Mesendoderm (in vitro differentiated cells): ENCODE results near the gene PLA2G1B.
A peak's percentile ranks its signal among the peaks of the same experiment; 100 is the strongest.

ENCODE experiments used
- DNase-seq: peaks from one replicate; pipeline ENCODE4 v3.0.0; 2013
- H2AK5ac ChIP-seq: 2 replicates; pipeline ENCODE4 v1.6.1; 2013; ENCODE audit warnings: low read length, inconsistent platforms
- H2BK120ac ChIP-seq: 2 replicates; pipeline ENCODE4 v1.6.1; 2013; ENCODE audit warnings: low read depth, mild to moderate bottlenecking, low read length, moderate library complexity, mixed read lengths
- H2BK15ac ChIP-seq: replicated peaks from 2 replicates; pipeline ENCODE4 v1.6.1; 2013; ENCODE audit warnings: low read depth, mild to moderate bottlenecking, moderate library complexity
- H2BK5ac ChIP-seq: 2 replicates; pipeline ENCODE4 v1.6.1; 2013; ENCODE audit warnings: low read length, inconsistent platforms
- H3K18ac ChIP-seq: 2 replicates; pipeline ENCODE4 v1.6.1; 2013; ENCODE audit warnings: mild to moderate bottlenecking, low read length, mixed read lengths
- H3K23ac ChIP-seq: one replicate; pipeline ENCODE4 v1.6.1; 2013; ENCODE audit warnings: low read length
- H3K27ac ChIP-seq: 2 replicates; pipeline ENCODE4 v1.5.1; 2013; ENCODE audit warnings: low read depth, mild to moderate bottlenecking, inconsistent platforms, low read length, moderate library complexity
- H3K27me3 ChIP-seq: 2 replicates; pipeline ENCODE4 v1.6.1; 2013; ENCODE audit warnings: low read length, control low read depth, mild to moderate bottlenecking, inconsistent platforms; ENCODE audit not compliant: insufficient read depth, poor library complexity
- H3K36me3 ChIP-seq: 2 replicates; pipeline ENCODE4 v1.6.1; 2013; ENCODE audit warnings: low read length, inconsistent platforms; ENCODE audit not compliant: control insufficient read depth, insufficient read depth
- H3K4ac ChIP-seq: one replicate; pipeline ENCODE4 v1.6.1; 2013; ENCODE audit warnings: low read depth, mild to moderate bottlenecking, low read length, moderate library complexity
- H3K4me1 ChIP-seq: 2 replicates; pipeline ENCODE4 v1.6.1; 2013; ENCODE audit warnings: low read depth, low read length, inconsistent platforms; ENCODE audit not compliant: control insufficient read depth
- H3K4me2 ChIP-seq: 2 replicates; pipeline ENCODE4 v1.6.1; 2013; ENCODE audit warnings: low read length
- H3K4me3 ChIP-seq: 2 replicates; pipeline ENCODE4 v1.5.1; 2013; ENCODE audit warnings: mild to moderate bottlenecking, low read length
- H3K56ac ChIP-seq: one replicate; pipeline ENCODE4 v1.6.1; 2013; ENCODE audit warnings: low read length
- H3K79me1 ChIP-seq: 2 replicates; pipeline ENCODE4 v1.6.1; 2013; ENCODE audit warnings: low read length, inconsistent platforms
- H3K79me2 ChIP-seq: 2 replicates; pipeline ENCODE4 v1.6.1; 2013; ENCODE audit warnings: mild to moderate bottlenecking, low read length; ENCODE audit not compliant: control insufficient read depth, insufficient read depth
- H3K9ac ChIP-seq: 2 replicates; pipeline ENCODE4 v1.6.1; 2013; ENCODE audit warnings: low read length, inconsistent platforms
- H4K5ac ChIP-seq: one replicate; pipeline ENCODE4 v1.6.1; 2013; ENCODE audit warnings: low read length
- H4K8ac ChIP-seq: one replicate; pipeline ENCODE4 v1.6.1; 2013; ENCODE audit warnings: low read depth, mild to moderate bottlenecking, control low read depth, low read length, moderate library complexity
- WGBS: extraction: QIAGEN DNeasy Blood & Tissue Kit; methylation state at CpG from one replicate; pipeline ENCODE4 v1.1.7; 2013; ENCODE audit warnings: low lambda C conversion rate, missing lambda C conversion rate; ENCODE audit not compliant: insufficient coverage; ENCODE audit errors: extremely low coverage; 5-methylcytosine and 5-hydroxymethylcytosine counted together

The PLA2G1B gene

DNA sequence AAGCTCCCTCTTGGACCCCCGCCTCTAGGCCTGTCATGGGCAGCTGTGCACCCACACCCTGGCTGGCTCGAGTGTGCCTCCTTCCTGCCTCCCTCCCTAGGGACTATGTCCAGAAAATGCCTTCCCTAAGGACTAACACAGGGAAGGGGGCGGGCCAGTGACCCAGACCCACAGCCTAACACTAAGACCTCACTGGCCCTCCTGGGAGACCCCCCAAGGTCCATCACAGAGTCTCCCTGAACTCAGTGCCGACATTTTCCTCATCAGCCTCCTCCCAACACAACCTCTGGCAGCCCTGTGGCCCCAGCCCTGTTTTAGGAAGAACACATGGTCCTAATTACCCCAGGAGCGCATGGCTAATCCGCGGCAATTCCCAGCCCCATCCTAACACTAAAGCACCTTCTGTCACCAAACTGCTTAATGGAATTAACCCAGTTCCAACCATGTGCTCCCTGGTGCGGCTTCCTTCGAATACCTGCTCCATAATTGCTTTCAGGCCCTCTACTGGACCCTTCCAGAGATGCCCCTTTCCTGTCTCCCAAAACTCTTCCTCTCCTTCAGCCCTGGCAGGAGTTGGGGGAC lies 35.8 kb upstream of the PLA2G1B start:
- Histone ChIP-seq H3K27ac (no peak overlapping the region), H3K79me2 (peaks cover 12% of the 10 kb centered on the region), H2AK5ac (no peak overlapping the region), H3K4me1 (peaks cover 19% of the 10 kb centered on the region), H2BK5ac (no peak overlapping the region), H3K4me2 (no peak overlapping the region), H3K79me1 (peaks cover 10% of the 10 kb centered on the region), H3K56ac (no peak overlapping the region), H3K18ac (no peak overlapping the region), H3K23ac (no peak overlapping the region), H4K8ac (no peak overlapping the region), H3K36me3 (peaks cover 3% of the 10 kb centered on the region), H3K27me3 (no peaks in the 10 kb centered on the region), H3K4me3 (no peak overlapping the region), H3K9ac (no peak overlapping the region), H2BK15ac (no peak overlapping the region), H4K5ac (no peak overlapping the region), H2BK120ac (no peak overlapping the region), H3K4ac (no peak overlapping the region)
- peak; percentile 59 for DNase-seq
- no CpG with 5 or more reads among the region's 9 CpGs for WGBS

DNA sequence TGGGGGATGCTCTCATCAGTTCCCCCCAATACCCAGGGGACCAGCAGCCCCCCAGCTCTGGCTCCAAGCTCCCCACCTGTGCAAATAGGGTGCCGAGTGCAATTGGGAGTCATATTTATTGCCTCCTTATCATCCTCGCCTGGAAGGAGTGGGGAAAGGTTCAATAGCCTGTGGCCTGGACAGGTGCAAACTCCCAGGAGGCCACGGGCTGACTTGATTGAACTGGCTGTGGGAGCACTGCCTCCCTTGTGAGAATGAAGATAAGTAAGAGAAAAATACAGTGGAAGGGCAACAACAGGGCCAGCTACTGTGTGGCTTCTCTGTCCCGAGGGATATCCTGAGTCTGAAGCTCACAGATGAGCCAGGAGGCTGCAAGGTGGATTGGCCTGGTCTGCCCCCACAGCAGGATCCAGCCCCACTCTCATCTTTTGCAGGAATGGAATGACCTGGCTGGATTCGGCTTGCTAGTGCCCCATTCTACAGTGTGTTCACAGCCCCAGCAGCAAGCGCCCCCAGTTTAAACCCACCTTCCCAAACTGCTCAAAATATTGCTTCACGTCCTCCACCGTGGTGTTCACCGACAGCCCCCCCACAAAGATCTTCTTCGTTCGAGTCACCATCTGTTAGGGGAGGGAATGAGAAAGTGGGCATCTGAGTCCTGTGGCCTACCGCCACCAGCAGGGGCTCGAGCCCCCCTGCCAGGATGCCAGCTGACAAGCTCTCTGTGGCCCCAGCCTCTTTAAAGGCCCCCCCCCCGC lies 35.1 kb upstream of the PLA2G1B start:
- H3K4me3 ChIP-seq, result no peak overlapping the region
- no peak overlapping the region for H3K4ac ChIP-seq
- no peak overlapping the region for H4K5ac ChIP-seq
- peak overlapping the region; percentile 91 for H3K18ac ChIP-seq
- peaks cover 10% of the 10 kb centered on the region for H3K79me1 ChIP-seq
- no peak for DNase-seq
- no peak overlapping the region for H2BK15ac ChIP-seq
- H3K4me2 ChIP-seq, result no peak overlapping the region
- no peak overlapping the region for H3K23ac ChIP-seq
- H3K36me3 ChIP-seq, result peaks cover 8% of the 10 kb centered on the region
- peaks cover 12% of the 10 kb centered on the region for H3K79me2 ChIP-seq
- H3K27me3 ChIP-seq, result no peaks in the 10 kb centered on the region
- no peak overlapping the region for H4K8ac ChIP-seq
- H2AK5ac ChIP-seq, result no peak overlapping the region
- H3K9ac ChIP-seq, result peak overlapping the region; percentile 76
- peak overlapping the region; percentile 55 for H2BK120ac ChIP-seq
- peaks cover 19% of the 10 kb centered on the region for H3K4me1 ChIP-seq
- H3K27ac ChIP-seq, result no peak overlapping the region
- WGBS, result no CpG with 5 or more reads among the region's 14 CpGs
- H3K56ac ChIP-seq, result peak overlapping the region; percentile 90
- H2BK5ac ChIP-seq, result no peak overlapping the region

DNA sequence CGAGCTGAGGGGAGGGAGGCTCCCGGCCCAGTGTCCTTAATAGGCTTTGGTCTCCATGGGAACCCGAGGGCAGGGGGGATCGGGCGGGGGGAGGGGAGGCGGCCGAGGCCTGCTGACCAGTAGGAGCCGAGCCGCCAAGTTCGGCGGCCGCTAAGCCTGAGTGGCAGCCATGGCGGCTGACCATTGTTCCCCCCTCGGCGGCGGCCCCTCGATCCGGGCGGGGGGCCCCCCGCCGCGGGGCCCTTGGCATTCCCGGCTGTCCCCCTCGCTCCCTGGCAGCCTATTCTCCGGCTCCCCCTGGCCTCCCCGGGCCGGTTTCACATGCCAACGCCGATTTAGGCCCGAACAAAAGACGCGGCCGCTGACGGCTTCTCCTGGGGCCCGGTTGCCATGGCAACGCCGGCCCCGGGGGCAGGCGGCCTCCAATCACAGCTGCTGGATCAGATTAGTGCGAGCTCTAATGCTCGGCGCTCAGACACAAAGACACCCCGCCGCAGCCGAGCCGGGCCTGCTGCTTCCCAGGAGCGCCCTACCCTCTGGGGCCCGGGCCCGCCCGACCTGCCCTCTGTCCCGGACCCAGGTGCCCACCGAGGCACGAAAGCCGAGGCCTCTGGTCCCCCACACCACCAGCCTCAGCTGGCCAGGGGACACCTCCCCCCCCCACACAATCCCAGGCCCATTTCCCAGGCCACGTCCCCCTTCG lies 34.1 kb upstream of the PLA2G1B start:
- no peak overlapping the region for H4K8ac ChIP-seq
- H3K4me1 ChIP-seq, result peaks cover 18% of the 10 kb centered on the region
- H3K18ac ChIP-seq, result peak overlapping the region; percentile 91
- H3K79me1 ChIP-seq, result peaks cover 9% of the 10 kb centered on the region
- no peaks in the 10 kb centered on the region for H3K27me3 ChIP-seq
- H3K27ac ChIP-seq, result peak overlapping the region; percentile 92
- no peak overlapping the region for H2AK5ac ChIP-seq
- H3K4me3 ChIP-seq, result no peak overlapping the region
- no peak overlapping the region for H4K5ac ChIP-seq
- H3K56ac ChIP-seq, result peak overlapping the region; percentile 90
- no peak overlapping the region for H3K4ac ChIP-seq
- peaks cover 11% of the 10 kb centered on the region for H3K79me2 ChIP-seq
- H2BK15ac ChIP-seq, result no peak overlapping the region
- peak overlapping the region; percentile 38 for H3K4me2 ChIP-seq
- peak overlapping the region; percentile 47 for H2BK5ac ChIP-seq
- H2BK120ac ChIP-seq, result peak overlapping the region; percentile 55
- H3K36me3 ChIP-seq, result peaks cover 8% of the 10 kb centered on the region
- peak; percentile 98 for DNase-seq
- WGBS, result no CpG with 5 or more reads among the region's 56 CpGs
- H3K9ac ChIP-seq, result peak overlapping the region; percentile 76
- H3K23ac ChIP-seq, result no peak overlapping the region

DNA sequence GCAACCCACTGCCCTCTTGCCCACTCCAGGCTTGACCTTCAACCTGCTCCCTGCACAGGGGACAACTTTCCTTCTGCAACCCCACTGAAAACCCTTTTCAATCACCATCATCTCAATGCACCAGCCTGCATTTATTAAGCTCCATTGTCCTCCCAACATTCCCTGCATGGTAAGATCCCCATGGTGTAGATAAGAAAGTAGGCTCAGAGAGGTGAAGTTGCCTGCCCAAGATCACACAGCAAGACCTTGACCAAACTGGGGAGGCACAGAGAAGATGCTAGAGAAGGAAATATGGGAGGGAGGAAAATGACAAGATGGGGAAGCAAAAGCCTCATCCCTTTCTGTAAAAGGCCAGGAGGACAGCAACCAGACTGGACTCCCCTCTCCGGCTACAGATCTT lies 31.5 kb upstream of the PLA2G1B start:
- no CpG with 5 or more reads among the region's 1 CpG for WGBS
- H3K27ac ChIP-seq, result peak overlapping the region; percentile 6

DNA sequence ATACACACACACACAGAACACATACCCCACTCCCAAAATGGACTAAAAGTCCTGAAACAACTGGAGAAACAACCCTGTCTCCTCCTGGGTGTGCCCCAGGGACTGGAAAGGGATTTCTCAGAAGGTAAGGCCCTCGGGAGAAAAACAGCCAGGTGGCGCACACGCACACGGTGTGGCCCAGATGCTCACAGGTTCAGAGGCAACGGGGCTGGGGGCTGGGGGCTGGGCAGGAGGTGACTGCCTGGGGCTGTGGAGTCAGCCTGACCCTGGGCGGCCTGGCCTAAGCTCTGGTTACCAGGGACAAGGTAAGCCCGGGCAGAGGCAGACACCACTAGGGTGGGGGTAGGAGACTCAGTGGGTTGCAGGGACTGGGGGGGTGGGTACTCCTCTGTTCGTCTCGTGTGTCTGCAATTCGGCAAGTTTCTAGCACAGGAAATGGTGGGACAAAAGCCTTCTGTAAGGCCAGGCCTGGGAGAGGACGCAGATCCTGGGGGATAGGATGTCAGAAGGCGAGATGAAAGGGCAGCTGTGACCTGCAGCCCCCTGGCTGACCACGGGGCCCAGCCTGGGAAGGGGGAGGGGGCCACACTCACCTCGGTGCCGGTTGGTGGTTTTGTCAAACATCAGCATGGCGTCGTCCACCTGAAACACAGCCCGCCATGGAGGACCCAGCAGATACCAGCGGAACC lies 31.0 kb upstream of the PLA2G1B start:
- H3K36me3 ChIP-seq, result peaks cover 11% of the 10 kb centered on the region
- H3K4me2 ChIP-seq, result no peak overlapping the region
- peaks cover 3% of the 10 kb centered on the region for H3K79me2 ChIP-seq
- no peak overlapping the region for H4K8ac ChIP-seq
- H3K27me3 ChIP-seq, result no peaks in the 10 kb centered on the region
- no peak overlapping the region for H3K23ac ChIP-seq
- peak overlapping the region; percentile 6 for H3K27ac ChIP-seq
- no peak overlapping the region for H2BK15ac ChIP-seq
- no peak overlapping the region for H2AK5ac ChIP-seq
- WGBS, result no CpG with 5 or more reads among the region's 19 CpGs
- H3K4me1 ChIP-seq, result peaks cover 16% of the 10 kb centered on the region
- peaks cover 3% of the 10 kb centered on the region for H3K79me1 ChIP-seq
- H3K9ac ChIP-seq, result peak overlapping the region; percentile 17
- H4K5ac ChIP-seq, result no peak overlapping the region
- DNase-seq, result peak; percentile 83
- no peak overlapping the region for H3K18ac ChIP-seq
- H2BK120ac ChIP-seq, result no peak overlapping the region
- no peak overlapping the region for H2BK5ac ChIP-seq
- no peak overlapping the region for H3K4ac ChIP-seq
- H3K56ac ChIP-seq, result peak overlapping the region; percentile 69
- H3K4me3 ChIP-seq, result no peak overlapping the region

More for the DNA sequence above, 31.5 kb upstream of the PLA2G1B start:
- Histone ChIP-seq H2BK15ac (no peak overlapping the region), H3K79me2 (peaks cover 3% of the 10 kb centered on the region), H3K36me3 (peaks cover 11% of the 10 kb centered on the region), H3K4me3 (no peak overlapping the region), H2BK5ac (no peak overlapping the region), H3K18ac (no peak overlapping the region), H3K4me2 (no peak overlapping the region), H4K8ac (no peak overlapping the region), H2BK120ac (no peak overlapping the region), H3K79me1 (peaks cover 3% of the 10 kb centered on the region), H3K4ac (no peak overlapping the region), H3K4me1 (peaks cover 16% of the 10 kb centered on the region), H3K23ac (no peak overlapping the region), H3K27me3 (no peaks in the 10 kb centered on the region), H2AK5ac (no peak overlapping the region), H3K56ac (peak overlapping the region; percentile 49), H4K5ac (no peak overlapping the region), H3K9ac (no peak overlapping the region)
- no peak for DNase-seq
